HepG2 (cell line): ENCODE results near the gene CPVL. TPM values are rescaled to one million over a fixed set of nuclear protein-coding genes. Genes with fewer than 3 reads are reported as not detected.

Experiments
- CEBPB ChIP-seq: IDR thresholded peaks from 2 replicates; pipeline ENCODE4 v1.6.1; 2011; ENCODE audit warnings: low read depth, low read length, improper control_type of control experiment, borderline replicate concordance
- KLF16 ChIP-seq, 2 experiments: sonication (generic) in 1 of 2; formaldehyde crosslinking in 1 of 2; IDR thresholded peaks; 2 replicates each; pipeline versions ENCODE4 v1.6.1 to v1.8.0; 2016 to 2023; ENCODE audit warnings: missing genetic modification reagents in 2 of 2, missing compliant biosample characterization in 1 of 2
- MEIS1 ChIP-seq: sonication (generic); formaldehyde crosslinking; IDR thresholded peaks from 2 replicates; pipeline ENCODE4 v1.9.0; 2021; ENCODE audit warnings: mild to moderate bottlenecking, missing genetic modification reagents, moderate library complexity, borderline replicate concordance
- PCBP1 ChIP-seq: fragments of 200-400 bp; formaldehyde crosslinking; IDR thresholded peaks from 2 replicates; pipeline ENCODE4 v1.6.1; 2017; ENCODE audit warnings: mild to moderate bottlenecking, low read depth, low read length, borderline replicate concordance
- RELA ChIP-seq: sonication (generic); formaldehyde crosslinking; IDR thresholded peaks from 2 replicates; pipeline ENCODE4 v1.4.0; 2020; ENCODE audit warnings: missing genetic modification reagents
- SMC3 ChIP-seq: IDR thresholded peaks from 2 replicates; pipeline ENCODE4 v1.6.1; 2011; ENCODE audit warnings: low read length, improper control_type of control experiment
- TBX2 ChIP-seq: sonication (generic); formaldehyde crosslinking; IDR thresholded peaks from 2 replicates; pipeline ENCODE4 v1.5.0; 2020; ENCODE audit warnings: missing genetic modification reagents, mild to moderate bottlenecking, borderline replicate concordance
- U2AF1 ChIP-seq: fragments of 200-400 bp; formaldehyde crosslinking; optimal IDR thresholded peaks from 2 replicates; pipeline ENCODE3; 2017; ENCODE audit warnings: mild to moderate bottlenecking, low read depth, low read length
- ZBTB49 ChIP-seq: sonication (generic); formaldehyde crosslinking; IDR thresholded peaks from 2 replicates; pipeline ENCODE4 v1.4.0; 2020; ENCODE audit warnings: missing genetic modification reagents, borderline replicate concordance
- ZFP90 ChIP-seq: sonication (generic); formaldehyde crosslinking; IDR thresholded peaks from 2 replicates; pipeline ENCODE4 v1.8.0; 2022; ENCODE audit warnings: missing genetic modification reagents, mild to moderate bottlenecking, inconsistent platforms, borderline replicate concordance
- ZGPAT ChIP-seq: IDR thresholded peaks from 2 replicates; pipeline ENCODE4 v1.6.1; 2016; ENCODE audit warnings: mild to moderate bottlenecking
- ZNF143 ChIP-seq: sonication (generic); formaldehyde crosslinking; IDR thresholded peaks from 2 replicates; pipeline ENCODE4 v1.4.0; 2020; ENCODE audit warnings: missing genetic modification reagents
- ZNF441 ChIP-seq: sonication (generic); formaldehyde crosslinking; IDR thresholded peaks from 2 replicates; pipeline ENCODE4 v1.7.0; 2021; ENCODE audit warnings: missing genetic modification reagents, borderline replicate concordance
- ZNF512 ChIP-seq: sonication (generic); formaldehyde crosslinking; IDR thresholded peaks from 2 replicates; pipeline ENCODE4 v1.4.0; 2020; ENCODE audit warnings: mild to moderate bottlenecking, missing genetic modification reagents
- ZNF512B ChIP-seq: sonication (generic); formaldehyde crosslinking; IDR thresholded peaks from 2 replicates; pipeline ENCODE4 v1.5.1; 2020; ENCODE audit warnings: missing genetic modification reagents, mild to moderate bottlenecking, borderline replicate concordance
- ZNF577 ChIP-seq: sonication (generic); formaldehyde crosslinking; IDR thresholded peaks from 2 replicates; pipeline ENCODE4 v1.4.0; 2020; ENCODE audit warnings: mild to moderate bottlenecking, low read depth, missing genetic modification reagents, borderline replicate concordance
- ZNF770 ChIP-seq: sonication (generic); formaldehyde crosslinking; IDR thresholded peaks from 2 replicates; pipeline ENCODE4 v1.5.0; 2020; ENCODE audit warnings: mild to moderate bottlenecking, missing genetic modification reagents
- ZNF772 ChIP-seq: sonication (generic); formaldehyde crosslinking; IDR thresholded peaks from 2 replicates; pipeline ENCODE4 v1.5.0; 2020; ENCODE audit warnings: mild to moderate bottlenecking, missing genetic modification reagents
- polyA plus RNA-seq, 8 experiments: library from polyadenylated mRNA; depleted of rRNA in 3 of 8; stranded (reverse) in 7 of 8; unstranded in 1 of 8; fragments of >200 nt; fragmentation: Illumina TruSeq in 4 of 8; extraction: Trizol in 4 of 8; gene quantifications; 2 replicates each; pipeline versions ENCODE4 v1.2.1 to v1.2.3, GENCODE V29; 2011 to 2016; ENCODE audit warnings: low read depth in 4 of 8, missing spikeins in 1 of 8, mixed read lengths in 1 of 8; ENCODE audit not compliant: insufficient read depth in 1 of 8
- total RNA-seq, 5 experiments: library from RNA; depleted of rRNA; stranded (reverse); fragments of >200 nt; fragmentation: Illumina TruSeq; extraction: Trizol; gene quantifications; 2 replicates each; pipeline ENCODE4 v1.2.3, GENCODE V29; 2016; ENCODE audit warnings: low read depth in 1 of 5

Gene CPVL
- total and polyA plus RNA-seq, 2 of the 13 experiments (the other 11 are each of a cell fraction or from before 2014, with no cell fraction given): 59.2 to 294 TPM

- TF ChIP-seq ZNF512B (no peak), MEIS1 (CRISPR knock-in tag) (peak; percentile 81), ZGPAT (CRISPR knock-in tag) (peak; percentile 85), ZNF577 (no peak), KLF16 (CRISPR knock-in tag; IDR thresholded peaks at IDR 0.05) (peak in 1 of 2 experiments; percentile 36; a peak in 1 of 4 replicates), CEBPB (peak; percentile 85), ZNF143 (CRISPR knock-in tag) (no peak), U2AF1 (no peak), ZFP90 (no peak), ZNF512 (CRISPR knock-in tag) (no peak), TBX2 (CRISPR knock-in tag) (peak; percentile 90), SMC3 (peak; percentile 38), ZNF770 (CRISPR knock-in tag) (no peak), ZNF441 (no peak), RELA (CRISPR knock-in tag) (peak; percentile 50; the same call in 1 of the 2 replicates), ZNF772 (CRISPR knock-in tag) (no peak), PCBP1 (no peak), ZBTB49 (CRISPR knock-in tag) (no peak)
Measured at GRCh38 chr7:29190349-29191045, 44.2 kb upstream of the CPVL start (continued).
